ENCODE data around the gene TFR2. TPM values are rescaled to one million over a fixed set of nuclear protein-coding genes. Genes with fewer than 3 reads are reported as not detected.
"Not testable (repeated sequence)": the region's sequence is repeated elsewhere in the genome, so short reads cannot be mapped to it uniquely, and the experiment has no call there.

The TFR2 gene
- total RNA-seq, 3 donors from 2014 or later, result 0.48 TPM; not detected in 2

DNA sequence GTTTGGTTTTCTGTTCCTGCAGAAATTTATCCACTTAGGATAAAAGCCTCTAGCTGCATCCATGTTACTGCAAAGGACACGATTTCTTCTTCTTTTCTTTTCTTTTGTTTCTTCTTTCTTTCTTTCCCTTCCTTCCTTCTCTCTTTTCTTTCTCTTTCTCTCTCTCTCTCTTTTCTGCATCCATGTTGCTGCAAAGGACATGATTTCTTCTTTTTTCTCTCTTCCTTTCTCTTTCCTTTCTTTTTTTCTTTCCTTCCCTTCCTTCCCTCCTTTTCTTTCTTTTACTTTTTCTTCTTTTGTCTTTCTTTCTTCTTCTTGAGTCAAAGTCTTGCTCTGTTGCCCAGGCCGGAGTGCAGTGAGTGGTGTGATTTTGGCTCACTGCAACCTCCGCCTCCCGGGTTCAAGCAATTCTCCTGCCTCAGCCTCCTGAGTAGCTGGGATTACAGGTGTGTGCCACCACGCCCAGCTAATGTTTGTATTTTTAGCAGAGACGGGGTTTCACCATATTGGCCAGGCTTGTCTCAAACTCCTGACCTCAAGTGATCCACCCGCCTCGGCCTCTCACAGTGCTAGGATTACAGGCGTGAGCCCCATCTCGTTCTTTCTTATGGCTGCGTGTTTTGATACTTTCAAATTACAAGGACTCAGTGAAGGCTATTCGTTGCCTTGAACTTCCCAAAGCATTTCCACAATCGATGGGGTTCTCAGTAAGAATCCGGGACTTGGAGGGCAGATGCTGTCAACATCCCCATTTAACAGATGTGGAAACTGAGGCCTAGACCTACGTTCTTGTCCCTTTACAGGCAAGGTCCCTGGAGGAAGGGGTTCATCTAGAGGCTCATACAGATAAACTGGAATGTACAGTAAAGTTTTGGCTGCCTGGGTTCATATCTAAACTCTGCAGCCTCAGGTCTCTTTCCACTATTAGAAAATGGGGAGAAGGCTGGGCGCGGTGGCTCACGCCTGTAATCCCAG, 30.3 kb upstream of the TFR2 start:
- Histone ChIP-seq H3K9me3 (no peaks in the 10 kb centered on the region), H3K27ac (no peak overlapping the region), H3K4me1 (no peaks in the 10 kb centered on the region), H3K4me3 (no peak overlapping the region), H3K36me3 (no peaks in the 10 kb centered on the region), H3K27me3 (no peaks in the 10 kb centered on the region)
- DNase-seq (ENCODE audit: low spot score in 2 of 2), result no peak
- intact Hi-C loops (cut with DNase I; ENCODE audit: low total_unique reads), result loop anchor here (10.0 kb wide), 1 partner anchor 67 kb away; the partner anchor contains the start of gene PCOLCE
- no peak for TF ChIP-seq POLR2AphosphoS5 (IDR thresholded peaks at IDR 0.05)
- TF ChIP-seq, protein P1, sequence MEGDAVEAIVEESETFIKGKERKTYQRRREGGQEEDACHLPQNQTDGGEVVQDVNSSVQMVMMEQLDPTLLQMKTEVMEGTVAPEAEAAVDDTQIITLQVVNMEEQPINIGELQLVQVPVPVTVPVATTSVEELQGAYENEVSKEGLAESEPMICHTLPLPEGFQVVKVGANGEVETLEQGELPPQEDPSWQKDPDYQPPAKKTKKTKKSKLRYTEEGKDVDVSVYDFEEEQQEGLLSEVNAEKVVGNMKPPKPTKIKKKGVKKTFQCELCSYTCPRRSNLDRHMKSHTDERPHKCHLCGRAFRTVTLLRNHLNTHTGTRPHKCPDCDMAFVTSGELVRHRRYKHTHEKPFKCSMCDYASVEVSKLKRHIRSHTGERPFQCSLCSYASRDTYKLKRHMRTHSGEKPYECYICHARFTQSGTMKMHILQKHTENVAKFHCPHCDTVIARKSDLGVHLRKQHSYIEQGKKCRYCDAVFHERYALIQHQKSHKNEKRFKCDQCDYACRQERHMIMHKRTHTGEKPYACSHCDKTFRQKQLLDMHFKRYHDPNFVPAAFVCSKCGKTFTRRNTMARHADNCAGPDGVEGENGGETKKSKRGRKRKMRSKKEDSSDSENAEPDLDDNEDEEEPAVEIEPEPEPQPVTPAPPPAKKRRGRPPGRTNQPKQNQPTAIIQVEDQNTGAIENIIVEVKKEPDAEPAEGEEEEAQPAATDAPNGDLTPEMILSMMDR (IDR thresholded peaks at IDR 0.05), result no peak
- no peak for TF ChIP-seq POLR2A (IDR thresholded peaks at IDR 0.05)

DNA sequence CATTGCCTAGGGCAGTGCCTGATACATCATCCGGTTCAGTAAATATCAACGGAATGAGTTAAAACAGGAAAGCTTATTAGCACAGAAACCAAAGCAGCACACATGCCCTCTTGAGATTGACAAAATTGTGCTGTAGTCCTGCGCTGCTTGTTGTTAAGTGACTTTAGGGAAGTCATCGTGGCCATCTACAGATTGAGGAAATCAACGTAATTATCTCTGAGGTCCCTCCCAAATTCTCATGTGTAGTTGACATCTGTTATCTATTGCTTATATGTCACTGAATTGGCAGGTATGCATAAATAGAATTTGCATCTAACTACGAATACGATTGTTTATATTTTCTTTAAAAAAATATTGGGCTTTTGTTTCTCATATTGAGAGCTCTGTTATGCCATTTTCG, 28.7 kb upstream of the TFR2 start:
- Histone ChIP-seq H3K9me3 (no peaks in the 10 kb centered on the region), H3K4me3 (no peak overlapping the region), H3K27ac (no peak overlapping the region), H3K4me1 (no peaks in the 10 kb centered on the region), H3K27me3 (no peaks in the 10 kb centered on the region), H3K36me3 (no peaks in the 10 kb centered on the region)
- no peak for DNase-seq (ENCODE audit: low spot score in 2 of 2)
- TF ChIP-seq POLR2A (IDR thresholded peaks at IDR 0.05), result no peak
- TF ChIP-seq, protein P1 (IDR thresholded peaks at IDR 0.05), result no peak
- TF ChIP-seq POLR2AphosphoS5 (IDR thresholded peaks at IDR 0.05), result no peak
- intact Hi-C loops (cut with DNase I; ENCODE audit: low total_unique reads), result loop anchor here (10.0 kb wide), 1 partner anchor 65 kb away; the partner anchor contains the start of gene PCOLCE

DNA sequence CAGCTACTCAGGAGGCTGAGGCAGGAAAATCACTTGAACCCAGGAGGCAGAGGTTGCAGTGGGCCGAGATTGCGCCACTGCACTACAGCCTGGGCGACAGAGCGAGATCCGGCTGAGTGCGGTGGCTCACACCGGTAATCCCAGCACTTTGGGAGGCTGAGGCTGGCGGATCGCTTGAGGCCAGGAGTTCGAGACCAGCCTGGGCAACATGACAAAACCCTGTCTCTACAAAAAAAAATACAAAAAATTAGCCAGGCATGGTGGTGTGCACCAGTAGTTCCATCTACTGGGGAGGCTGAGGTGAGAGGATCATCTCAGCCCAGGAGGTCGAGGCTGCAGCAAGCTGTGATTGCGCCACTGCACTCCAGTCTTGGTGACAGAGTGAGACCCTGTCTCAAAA, 27.8 kb upstream of the TFR2 start:
- H3K4me3 ChIP-seq; H3K4me1 ChIP-seq; H3K9me3 ChIP-seq; H3K27ac ChIP-seq; H3K36me3 ChIP-seq; H3K27me3 ChIP-seq; DNase-seq (ENCODE audit: low spot score in 2 of 2); intact Hi-C loops (cut with DNase I; ENCODE audit: low total_unique reads): not testable (repeated sequence)

DNA sequence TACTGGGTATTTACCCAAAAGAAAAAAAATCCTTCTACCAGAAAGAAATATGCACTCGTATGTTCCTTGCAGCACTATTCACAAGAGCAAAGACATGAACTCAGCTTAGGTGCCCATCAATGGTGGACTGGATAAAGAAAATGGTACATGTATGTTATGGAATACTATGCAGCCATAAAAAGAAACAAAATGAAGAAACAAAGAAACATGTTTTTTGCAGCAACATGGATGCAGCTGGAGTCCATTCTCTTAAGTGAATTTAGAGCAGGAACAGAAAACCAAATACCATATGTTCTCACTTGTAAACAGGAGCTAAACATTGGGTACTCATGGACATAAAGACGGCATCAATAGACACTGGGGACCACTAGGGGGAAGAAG, 26.7 kb upstream of the TFR2 start:
- H3K27ac ChIP-seq, result no peak overlapping the region
- intact Hi-C loops (cut with DNase I; ENCODE audit: low total_unique reads), result no loop called here
- TF ChIP-seq POLR2AphosphoS5 (IDR thresholded peaks at IDR 0.05) (no peak), POLR2A (IDR thresholded peaks at IDR 0.05) (no peak)
- TF ChIP-seq, protein P1 (IDR thresholded peaks at IDR 0.05), result no peak
- no peaks in the 10 kb centered on the region for H3K27me3 ChIP-seq
- H3K9me3 ChIP-seq, result no peaks in the 10 kb centered on the region
- no peaks in the 10 kb centered on the region for H3K4me1 ChIP-seq
- H3K4me3 ChIP-seq, result no peak overlapping the region
- no peak for DNase-seq (ENCODE audit: low spot score in 2 of 2)
- H3K36me3 ChIP-seq, result no peaks in the 10 kb centered on the region

DNA sequence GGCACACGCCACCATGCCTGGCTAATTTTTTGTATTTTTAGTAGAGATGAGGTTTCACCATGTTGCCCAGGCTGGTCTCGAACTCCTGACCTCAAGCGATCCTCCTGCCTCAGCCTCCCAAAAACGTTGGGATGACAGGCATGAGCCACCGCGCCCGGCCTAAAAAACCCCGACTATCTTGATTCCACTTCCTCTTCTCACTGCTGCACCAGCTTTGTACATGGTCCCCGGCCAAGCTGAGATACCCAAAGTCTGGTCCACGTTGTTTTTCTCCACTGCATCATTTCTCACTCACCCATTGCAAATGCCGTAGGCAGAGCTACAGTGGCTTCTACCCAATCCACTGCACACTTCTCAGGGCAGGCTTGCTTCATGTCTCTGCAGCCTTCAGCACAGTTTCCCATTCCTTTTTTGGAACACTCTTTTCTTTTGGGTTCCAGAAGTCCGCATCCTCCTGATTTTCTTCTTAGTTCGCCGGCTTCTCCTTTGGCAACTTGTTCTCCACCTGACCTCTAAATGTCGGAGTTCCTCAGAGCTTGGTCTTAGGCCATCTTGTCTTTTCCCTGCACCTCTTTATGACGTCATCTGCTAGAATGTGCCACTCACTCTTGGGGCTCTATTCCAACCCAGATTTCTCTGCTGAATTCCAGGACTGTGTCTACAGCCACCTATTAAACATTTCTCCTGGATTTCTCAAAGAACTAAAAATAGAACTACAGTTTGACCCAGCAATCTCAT, 26.1 kb upstream of the TFR2 start:
- Histone ChIP-seq H3K9me3 (no peaks in the 10 kb centered on the region), H3K36me3 (no peaks in the 10 kb centered on the region), H3K4me3 (no peak overlapping the region), H3K4me1 (no peaks in the 10 kb centered on the region), H3K27me3 (no peaks in the 10 kb centered on the region), H3K27ac (no peak overlapping the region)
- intact Hi-C loops (cut with DNase I; ENCODE audit: low total_unique reads), result no loop called here
- DNase-seq (ENCODE audit: low spot score in 2 of 2), result no peak
- TF ChIP-seq POLR2AphosphoS5 (IDR thresholded peaks at IDR 0.05), result no peak
- no peak for TF ChIP-seq POLR2A (IDR thresholded peaks at IDR 0.05)
- TF ChIP-seq, protein P1 (IDR thresholded peaks at IDR 0.05), result no peak

All from breast epithelium (tissue), 4 donors.